Fibroblast of upper back skin (primary cell): Measurements from ENCODE around the gene STH.
A peak's percentile ranks its signal among the peaks of the same experiment; 100 is the strongest.

Source experiments
- DNase-seq: peaks from one replicate; pipeline ENCODE4 v3.0.0-alpha.2; 2013

Gene STH

GRCh38 chr17:45968732-45969131 is 30.3 kb upstream of the STH start:
- no peak for DNase-seq

DNA sequence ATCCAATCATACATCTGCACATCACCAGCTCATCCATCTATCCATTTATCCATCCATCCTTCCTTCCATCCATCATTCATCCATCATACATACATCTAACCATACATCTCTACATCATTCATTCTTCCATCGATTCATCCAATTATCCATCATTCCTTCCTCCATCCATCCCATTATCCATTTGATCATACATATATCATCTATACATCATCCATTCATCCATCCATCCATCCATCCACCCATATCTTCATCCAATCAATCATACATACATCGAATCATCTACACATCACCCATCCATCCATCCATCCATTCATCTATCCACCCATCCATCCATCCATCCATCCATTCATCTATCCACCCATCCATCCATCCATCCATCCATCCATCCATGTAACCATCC is 29.3 kb upstream of the STH start:
- DNase-seq = no peak

- no peak for DNase-seq
Measured at GRCh38 chr17:45970659-45971058, 28.4 kb upstream of the STH start.

GRCh38 chr17:45971698-45972141 is 27.3 kb upstream of the STH start:
- no peak for DNase-seq

DNA sequence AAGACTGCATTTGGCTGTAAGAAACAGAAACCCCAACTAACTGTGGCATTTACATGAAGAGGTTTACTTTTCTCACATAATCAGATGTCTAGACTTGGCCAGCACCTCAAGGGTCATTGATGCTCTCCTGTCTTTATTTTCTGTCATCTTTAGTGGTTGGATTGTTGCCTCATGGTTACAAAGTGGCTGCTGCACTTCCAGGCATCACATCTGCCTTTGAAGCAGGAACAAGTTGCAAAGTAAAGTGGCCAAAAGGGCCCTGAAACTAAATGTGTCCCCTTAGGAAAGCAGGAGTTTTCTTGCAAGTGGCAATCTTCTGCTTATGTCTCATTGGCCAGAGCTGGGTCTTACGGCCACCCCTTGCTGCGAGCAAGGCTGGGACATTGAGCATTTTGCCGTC is 26.5 kb upstream of the STH start:
- DNase-seq = no peak

DNA sequence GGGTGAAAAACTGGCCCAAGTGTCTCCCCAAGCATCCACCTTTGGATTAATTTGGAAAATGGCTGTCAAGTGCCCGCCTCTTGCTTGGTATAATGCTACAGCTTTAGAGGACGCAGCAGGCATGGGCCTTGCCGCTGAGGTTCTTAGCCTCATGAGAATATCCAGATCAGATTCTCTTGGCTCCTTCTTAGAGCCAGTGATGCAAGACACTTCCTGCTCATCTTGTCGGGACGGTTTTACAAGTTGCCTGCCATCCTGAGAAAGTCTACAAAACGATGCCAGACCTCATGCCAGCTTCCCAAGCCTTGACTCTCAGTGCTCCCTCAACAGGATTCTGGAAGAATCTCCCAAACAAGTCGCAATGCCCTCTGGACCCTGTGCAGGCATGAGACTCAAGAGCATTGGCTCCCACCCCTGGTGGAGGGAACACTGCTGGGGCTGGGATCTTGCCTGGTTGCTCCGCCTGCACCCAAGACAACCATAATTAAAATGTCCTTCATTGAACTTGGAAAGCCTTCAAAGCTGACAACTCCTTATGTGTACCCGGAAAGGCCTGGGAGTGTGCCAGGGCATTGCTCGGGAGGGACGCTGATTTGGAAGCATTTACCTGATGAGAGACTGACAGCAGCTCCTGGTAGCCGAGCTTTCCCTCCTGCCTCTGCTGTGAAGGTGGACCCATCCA is 25.8 kb upstream of the STH start:
- DNase-seq = no peak

GRCh38 chr17:45973946-45974859 is 24.8 kb upstream of the STH start:
- DNase-seq = no peak

- DNase-seq = no peak
Measured at GRCh38 chr17:45974916-45975630, 24.0 kb upstream of the STH start.

DNA sequence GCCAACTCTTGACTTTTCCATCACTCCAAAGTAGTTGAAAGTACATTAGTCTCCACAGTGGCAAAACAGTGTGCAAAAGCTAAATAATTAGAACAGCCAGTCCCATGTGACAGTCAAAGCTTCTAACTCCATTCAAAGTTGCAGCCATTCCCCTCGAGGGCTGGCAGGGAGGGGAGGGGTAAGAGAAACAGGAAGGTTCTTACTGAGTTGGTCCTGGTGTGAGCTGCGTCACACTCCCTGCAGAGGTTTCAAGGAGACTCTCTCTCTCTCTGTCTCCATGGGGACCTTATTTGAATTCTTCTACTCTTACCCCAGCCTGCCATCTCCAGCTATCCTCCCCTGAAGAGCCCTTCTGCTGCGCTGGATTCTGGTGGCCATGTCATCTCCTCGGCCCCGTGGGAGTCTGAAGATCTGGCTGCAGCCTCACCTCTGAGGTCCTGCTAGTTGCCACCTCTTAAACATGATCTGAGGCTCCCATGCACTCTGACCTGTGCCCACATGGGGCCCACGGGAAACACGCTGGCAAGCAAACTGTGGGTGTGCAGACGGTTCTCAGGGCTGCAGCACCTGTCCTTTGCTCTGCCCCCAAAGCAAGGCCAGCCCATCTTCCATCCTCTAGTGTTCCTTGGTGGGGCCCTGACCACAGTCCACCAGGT is 23.3 kb upstream of the STH start:
- DNase-seq = no peak

- no peak for DNase-seq
Measured at GRCh38 chr17:45976391-45976754, 22.7 kb upstream of the STH start.

GRCh38 chr17:45976755-45977505 is 22.1 kb upstream of the STH start:
- DNase-seq = peak; percentile 9

DNA sequence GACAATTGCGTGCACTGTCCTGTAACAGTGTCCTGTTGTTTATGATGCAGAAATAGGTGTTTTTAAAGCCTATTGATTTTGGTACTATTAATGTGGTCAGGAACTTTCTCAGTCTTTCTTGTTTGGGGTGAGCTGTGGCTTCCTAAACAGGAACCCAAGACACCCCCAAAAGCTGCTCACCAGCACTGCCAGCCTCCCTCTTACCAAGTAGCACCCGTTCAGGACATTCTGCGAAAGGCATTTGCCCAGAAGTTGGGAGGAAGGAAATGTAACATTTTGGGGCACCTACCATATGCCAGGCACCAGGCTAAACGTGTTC is 21.6 kb upstream of the STH start:
- no peak for DNase-seq

- DNase-seq = no peak
Measured at GRCh38 chr17:45977976-45978626, 20.9 kb upstream of the STH start.

DNA sequence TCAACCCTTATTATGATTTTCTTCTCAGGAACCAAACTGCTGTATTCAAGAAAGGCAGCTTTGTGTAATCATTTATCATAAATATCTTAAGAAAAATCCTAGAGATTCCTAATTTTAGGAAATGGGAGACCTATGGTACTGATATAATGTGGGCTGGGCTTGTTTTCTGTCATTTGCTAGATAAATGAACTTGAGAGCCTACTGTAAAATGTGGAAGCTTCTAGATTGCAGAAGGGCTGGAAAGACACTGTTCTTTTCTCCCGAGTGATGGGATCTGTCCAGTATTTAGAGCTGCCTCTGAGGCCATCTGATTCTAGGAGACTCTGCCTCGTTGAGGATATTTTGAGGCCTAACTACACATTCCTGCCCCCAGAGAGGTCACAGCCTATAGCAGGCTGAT is 19.9 kb upstream of the STH start:
- DNase-seq = no peak

- no peak for DNase-seq
Measured at GRCh38 chr17:45980855-45981254, 18.2 kb upstream of the STH start.

GRCh38 chr17:45981306-45981705 is 17.7 kb upstream of the STH start:
- no peak for DNase-seq

DNA sequence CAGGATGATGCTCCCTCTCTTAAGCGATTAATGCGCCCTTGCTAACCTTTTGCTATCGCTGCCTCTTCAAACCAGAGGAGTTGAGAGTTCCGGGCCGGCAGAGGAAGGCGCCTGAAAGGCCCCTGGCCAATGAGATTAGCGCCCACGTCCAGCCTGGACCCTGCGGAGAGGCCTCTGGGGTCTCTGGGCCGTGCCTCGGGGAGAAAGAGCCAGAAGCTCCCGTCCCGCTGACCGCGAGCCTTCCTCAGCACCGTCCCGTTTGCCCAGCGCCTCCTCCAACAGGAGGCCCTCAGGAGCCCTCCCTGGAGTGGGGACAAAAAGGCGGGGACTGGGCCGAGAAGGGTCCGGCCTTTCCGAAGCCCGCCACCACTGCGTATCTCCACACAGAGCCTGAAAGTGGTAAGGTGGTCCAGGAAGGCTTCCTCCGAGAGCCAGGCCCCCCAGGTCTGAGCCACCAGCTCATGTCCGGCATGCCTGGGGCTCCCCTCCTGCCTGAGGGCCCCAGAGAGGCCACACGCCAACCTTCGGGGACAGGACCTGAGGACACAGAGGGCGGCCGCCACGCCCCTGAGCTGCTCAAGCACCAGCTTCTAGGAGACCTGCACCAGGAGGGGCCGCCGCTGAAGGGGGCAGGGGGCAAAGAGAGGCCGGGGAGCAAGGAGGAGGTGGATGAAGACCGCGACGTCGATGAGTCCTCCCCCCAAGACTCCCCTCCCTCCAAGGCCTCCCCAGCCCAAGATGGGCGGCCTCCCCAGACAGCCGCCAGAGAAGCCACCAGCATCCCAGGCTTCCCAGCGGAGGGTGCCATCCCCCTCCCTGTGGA is 16.0 kb upstream of the STH start:
- no peak for DNase-seq

DNA sequence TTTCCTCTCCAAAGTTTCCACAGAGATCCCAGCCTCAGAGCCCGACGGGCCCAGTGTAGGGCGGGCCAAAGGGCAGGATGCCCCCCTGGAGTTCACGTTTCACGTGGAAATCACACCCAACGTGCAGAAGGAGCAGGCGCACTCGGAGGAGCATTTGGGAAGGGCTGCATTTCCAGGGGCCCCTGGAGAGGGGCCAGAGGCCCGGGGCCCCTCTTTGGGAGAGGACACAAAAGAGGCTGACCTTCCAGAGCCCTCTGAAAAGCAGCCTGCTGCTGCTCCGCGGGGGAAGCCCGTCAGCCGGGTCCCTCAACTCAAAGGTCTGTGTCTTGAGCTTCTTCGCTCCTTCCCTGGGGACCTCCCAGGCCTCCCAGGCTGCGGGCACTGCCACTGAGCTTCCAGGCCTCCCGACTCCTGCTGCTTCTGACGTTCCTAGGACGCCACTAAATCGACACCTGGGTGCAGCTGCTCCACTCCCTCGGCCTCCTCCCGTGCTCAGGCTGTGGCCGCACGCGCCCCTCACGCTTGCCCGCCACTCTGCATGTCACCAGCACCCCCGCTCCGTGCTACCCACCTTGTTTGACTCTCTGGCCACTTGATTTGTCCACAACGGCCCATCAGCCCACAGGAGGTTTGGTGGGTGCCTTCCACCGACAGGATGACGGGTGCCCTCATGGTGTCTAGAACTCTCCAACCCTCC is 15.3 kb upstream of the STH start:
- DNase-seq = no peak

- no peak for DNase-seq
Measured at GRCh38 chr17:45984368-45984767, 14.7 kb upstream of the STH start.

DNA sequence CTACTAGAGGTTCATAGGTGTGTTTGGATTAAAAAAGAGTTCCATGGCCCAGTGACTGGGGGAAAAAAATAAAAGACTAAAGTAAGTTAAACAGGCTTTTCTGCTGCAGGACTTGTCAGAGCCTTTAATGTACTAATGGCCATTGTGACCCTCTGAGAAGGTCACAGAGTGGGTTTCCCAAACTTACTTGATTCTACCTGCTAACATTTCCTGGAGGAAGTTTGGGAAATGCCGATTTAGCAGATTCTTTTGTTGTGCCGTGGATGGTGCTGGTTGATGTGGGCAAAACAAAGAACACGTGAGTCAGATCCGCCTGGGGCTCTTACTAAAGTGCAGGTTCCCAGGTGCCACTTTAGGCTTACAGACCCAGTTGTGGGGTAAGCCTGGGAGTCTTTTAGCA is 13.6 kb upstream of the STH start:
- no peak for DNase-seq

DNA sequence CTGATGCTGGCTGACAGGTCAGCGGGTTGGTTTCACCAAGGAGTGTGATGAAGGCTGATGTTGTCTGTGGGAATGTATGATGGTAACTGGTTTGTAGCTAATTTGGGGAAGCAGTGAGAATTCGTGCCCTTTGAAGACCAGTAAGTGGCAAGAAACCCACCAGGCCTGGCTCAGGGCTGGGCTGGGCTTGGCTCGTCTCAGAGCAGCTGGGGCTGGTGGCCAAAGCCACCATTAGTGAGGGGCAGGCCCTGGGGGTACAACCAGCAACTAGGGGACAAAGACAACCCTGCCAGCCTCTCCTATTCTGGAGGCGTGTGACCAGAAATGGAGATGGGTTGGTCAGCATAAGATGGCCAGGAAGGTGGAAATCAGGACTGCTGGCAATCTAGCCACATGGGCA is 13.0 kb upstream of the STH start:
- DNase-seq = no peak
